ENCODE results near the gene RIIAD1. TPM values are rescaled to one million over a fixed set of nuclear protein-coding genes. Genes with fewer than 3 reads are reported as not detected.
"Not testable (repeated sequence)": the region's sequence is repeated elsewhere in the genome, so short reads cannot be mapped to it uniquely, and the experiment has no call there.

RIIAD1 gene
- total and polyA plus RNA-seq, 4 donors = 2.1 to 8.6 (median 6.6) TPM

DNA sequence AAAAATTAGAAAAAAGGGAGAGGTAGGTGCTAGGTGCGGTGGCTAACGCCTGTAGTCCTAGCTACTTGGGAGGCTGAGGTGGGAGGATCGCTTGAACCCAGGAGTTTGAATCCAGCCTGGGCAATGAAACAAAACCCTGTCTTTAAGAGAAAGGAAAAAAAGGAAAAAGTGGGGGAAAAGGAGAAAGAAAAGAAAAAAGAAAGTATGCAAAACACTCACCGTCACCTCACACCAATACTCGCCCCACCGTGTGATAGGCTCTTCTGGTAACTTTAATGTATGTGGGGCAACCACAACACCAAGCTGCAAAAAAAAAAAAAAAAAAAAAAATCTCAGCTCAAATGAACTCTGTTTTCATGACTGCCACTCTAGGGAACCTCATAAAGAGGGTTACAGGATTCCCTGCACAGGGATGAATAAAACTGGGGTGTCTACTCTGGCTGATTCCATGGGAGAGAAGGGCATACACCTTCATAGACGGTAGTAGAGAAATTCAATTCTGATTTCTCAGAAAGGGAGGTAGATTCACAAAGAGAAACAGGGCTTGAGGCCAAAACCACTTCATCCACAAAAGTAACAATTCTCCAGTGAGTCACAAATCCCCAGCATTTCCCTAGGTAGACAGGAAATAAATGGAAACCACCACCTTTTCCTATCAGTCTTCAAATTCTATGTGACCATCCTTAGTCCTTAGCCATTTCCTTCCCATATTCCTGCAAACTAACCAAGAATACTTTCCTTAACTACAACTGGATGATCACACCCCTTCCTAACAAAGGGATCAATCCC is 39.5 kb downstream of the RIIAD1 start:
- H3K27me3 ChIP-seq (ENCODE audit: control insufficient read depth, insufficient read depth, low read length) = no peaks in the 10 kb centered on the region
- no peak for DNase-seq (ENCODE audit: low read depth in 4 of 6, low spot score in 6 of 6)
- WGBS (ENCODE audit: insufficient coverage) = 92% methylated on average over 3 of the region's 7 CpGs
- H3K27ac ChIP-seq (ENCODE audit: low read depth, low read length) = no peak overlapping the region
- no peak overlapping the region for H3K4me3 ChIP-seq (ENCODE audit: low read depth, low read length)
- H3K4me1 ChIP-seq (ENCODE audit: control insufficient read depth, insufficient read depth, low read length) = peaks cover 5% of the 10 kb centered on the region
- peaks cover 22% of the 10 kb centered on the region for H3K36me3 ChIP-seq (ENCODE audit: control insufficient read depth, insufficient read depth, low read length)
- no peaks in the 10 kb centered on the region for H3K9me3 ChIP-seq (ENCODE audit: control insufficient read depth, insufficient read depth, low read length)

DNA sequence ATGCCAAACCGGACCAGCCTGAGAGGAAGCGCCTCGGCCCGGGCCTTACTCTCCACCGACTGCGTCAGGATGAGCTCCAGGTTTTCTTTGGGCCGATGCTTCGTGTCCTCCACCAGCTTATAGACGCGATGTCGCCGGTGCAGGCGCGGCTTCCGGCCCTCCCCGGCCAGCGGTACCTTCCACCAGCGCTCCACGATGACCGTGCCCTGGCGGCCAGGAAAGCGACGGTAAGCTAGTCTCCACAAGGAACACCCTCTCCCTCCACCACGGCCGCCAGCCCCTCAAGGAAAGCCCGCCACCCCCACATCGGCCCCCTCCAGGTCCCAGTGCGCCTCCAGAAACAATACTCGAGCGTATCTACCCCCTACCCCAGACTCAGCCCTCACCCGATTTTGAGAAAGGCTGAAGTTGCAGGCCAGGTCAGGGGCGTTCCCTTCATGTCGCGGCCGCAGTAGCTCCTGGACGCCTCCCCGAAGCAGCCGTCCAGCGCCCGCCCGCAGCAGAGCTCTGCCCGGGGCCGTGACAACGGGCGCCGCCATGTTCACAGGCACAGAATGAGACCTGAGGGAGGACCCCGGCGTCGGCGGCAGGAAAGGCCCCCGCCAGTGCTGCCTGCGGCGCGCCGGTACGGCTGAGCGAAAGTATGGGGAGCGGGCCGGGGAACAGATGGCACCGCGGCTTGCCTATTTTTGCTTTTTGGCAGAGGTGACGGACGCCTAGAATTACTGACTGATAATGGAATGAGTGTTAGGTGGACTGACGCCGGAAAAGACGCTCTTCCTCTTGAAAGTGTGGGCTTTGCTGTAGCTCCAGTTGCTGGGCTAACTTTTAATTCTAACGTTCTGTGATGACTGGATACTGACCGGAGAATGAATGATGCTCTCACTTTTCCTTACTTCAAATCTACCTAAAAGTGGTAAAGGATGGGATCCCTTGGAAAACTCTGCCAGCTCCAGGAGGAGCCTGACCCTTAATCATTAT is 41.9 kb downstream of the RIIAD1 start, which contains the start of gene MRPL9:
Gene MRPL9, minus strand, starts transcription at position 556 of the 981 bp plus-strand sequence. Its CDS starts 17 bp downstream, at position 539.
- Histone ChIP-seq H3K9me3 (ENCODE audit: control insufficient read depth, insufficient read depth, low read length) (no peaks in the 10 kb centered on the region), H3K4me1 (ENCODE audit: control insufficient read depth, insufficient read depth, low read length) (peaks cover 5% of the 10 kb centered on the region), H3K27me3 (ENCODE audit: control insufficient read depth, insufficient read depth, low read length) (no peaks in the 10 kb centered on the region), H3K27ac (ENCODE audit: low read depth, low read length) (peak within 1 kb of the TSS; percentile 90), H3K4me3 (ENCODE audit: low read depth, low read length) (peak within 1 kb of the TSS; percentile 86), H3K36me3 (ENCODE audit: control insufficient read depth, insufficient read depth, low read length) (peaks cover 17% of the 10 kb centered on the region)
- WGBS (ENCODE audit: insufficient coverage) = under 1% methylated on average over 65 of the region's 68 CpGs
- peak; percentile 63 to 95 (median 74) for DNase-seq (ENCODE audit: low read depth in 4 of 6, low spot score in 6 of 6)

GRCh38 chr1:151763990-151764389 is 42.7 kb downstream of the RIIAD1 start:
- WGBS (ENCODE audit: insufficient coverage) = 58% methylated on average over 8 of the region's 10 CpGs
- Histone ChIP-seq H3K4me1 (ENCODE audit: control insufficient read depth, insufficient read depth, low read length) (peaks cover 5% of the 10 kb centered on the region), H3K9me3 (ENCODE audit: control insufficient read depth, insufficient read depth, low read length) (no peaks in the 10 kb centered on the region), H3K36me3 (ENCODE audit: control insufficient read depth, insufficient read depth, low read length) (peaks cover 17% of the 10 kb centered on the region), H3K4me3 (ENCODE audit: low read depth, low read length) (peak overlapping the region; percentile 86), H3K27ac (ENCODE audit: low read depth, low read length) (peak overlapping the region; percentile 90), H3K27me3 (ENCODE audit: control insufficient read depth, insufficient read depth, low read length) (no peaks in the 10 kb centered on the region)
- no peak for DNase-seq (ENCODE audit: low read depth in 4 of 6, low spot score in 6 of 6)

DNA sequence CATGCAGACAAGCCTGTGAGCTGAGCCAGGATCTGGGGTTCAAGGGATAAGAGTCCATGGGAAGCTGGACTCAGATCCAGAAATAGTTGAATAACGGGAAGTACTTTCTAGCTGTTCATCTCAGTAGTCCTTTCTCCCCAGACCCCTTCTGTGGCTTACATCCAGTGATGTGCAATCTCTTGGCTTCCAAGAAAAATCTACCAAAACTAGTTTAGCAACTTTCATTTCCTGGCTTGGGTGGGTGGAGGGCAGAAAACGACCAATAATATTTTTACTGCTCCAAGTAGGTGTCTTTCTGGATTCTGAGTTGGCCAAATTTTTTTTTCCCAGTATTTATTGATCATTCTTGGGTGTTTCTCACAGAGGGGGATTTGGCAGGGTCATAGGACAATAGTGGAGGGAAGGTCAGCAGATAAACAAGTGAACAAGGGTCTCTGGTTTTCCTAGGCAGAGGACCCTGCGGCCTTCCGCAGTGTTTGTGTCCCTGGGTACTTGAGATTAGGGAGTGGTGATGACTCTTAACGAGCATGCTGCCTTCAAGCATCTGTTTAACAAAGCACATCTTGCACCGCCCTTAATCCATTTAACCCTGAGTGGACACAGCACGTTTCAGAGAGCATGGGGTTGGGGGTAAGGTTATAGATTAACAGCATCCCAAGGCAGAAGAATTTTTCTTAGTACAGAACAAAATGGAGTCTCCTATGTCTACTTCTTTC is 47.2 kb downstream of the RIIAD1 start:
- H3K4me1 ChIP-seq (ENCODE audit: control insufficient read depth, insufficient read depth, low read length); H3K4me3 ChIP-seq (ENCODE audit: low read depth, low read length); DNase-seq (ENCODE audit: low read depth in 4 of 6, low spot score in 6 of 6); H3K9me3 ChIP-seq (ENCODE audit: control insufficient read depth, insufficient read depth, low read length); H3K36me3 ChIP-seq (ENCODE audit: control insufficient read depth, insufficient read depth, low read length); H3K27ac ChIP-seq (ENCODE audit: low read depth, low read length); H3K27me3 ChIP-seq (ENCODE audit: control insufficient read depth, insufficient read depth, low read length): not testable (repeated sequence)
- WGBS (ENCODE audit: insufficient coverage) = no CpG with 5 or more reads among the region's 7 CpGs

- not testable (repeated sequence) for H3K4me3 ChIP-seq (ENCODE audit: low read depth, low read length); H3K9me3 ChIP-seq (ENCODE audit: control insufficient read depth, insufficient read depth, low read length); H3K27me3 ChIP-seq (ENCODE audit: control insufficient read depth, insufficient read depth, low read length); H3K27ac ChIP-seq (ENCODE audit: low read depth, low read length); H3K4me1 ChIP-seq (ENCODE audit: control insufficient read depth, insufficient read depth, low read length); DNase-seq (ENCODE audit: low read depth in 4 of 6, low spot score in 6 of 6); H3K36me3 ChIP-seq (ENCODE audit: control insufficient read depth, insufficient read depth, low read length)
- 94% methylated on average over 19 of the region's 34 CpGs for WGBS (ENCODE audit: insufficient coverage)
Measured at GRCh38 chr1:151769270-151769669, 47.9 kb downstream of the RIIAD1 start.

DNA sequence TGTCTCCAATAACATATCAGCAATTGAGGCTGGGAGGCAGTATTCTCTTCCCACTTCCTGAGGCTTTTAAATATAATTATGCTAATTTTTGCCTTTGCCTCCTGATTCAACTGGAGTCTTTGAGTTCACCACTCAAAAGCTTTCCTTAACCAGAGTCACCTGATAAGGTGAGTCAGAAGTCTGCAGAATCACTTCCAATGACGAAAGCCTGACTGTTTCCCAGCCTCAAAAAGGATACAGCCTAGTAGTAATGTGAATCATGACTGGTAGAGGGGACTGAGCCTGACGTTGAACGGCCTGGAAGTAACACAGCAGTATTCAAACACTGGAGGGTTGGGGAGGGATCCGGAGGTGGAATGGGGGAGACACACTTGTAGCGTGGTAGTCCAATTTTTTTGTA is 52.4 kb downstream of the RIIAD1 start:
- no peaks in the 10 kb centered on the region for H3K27me3 ChIP-seq (ENCODE audit: control insufficient read depth, insufficient read depth, low read length)
- H3K4me1 ChIP-seq (ENCODE audit: control insufficient read depth, insufficient read depth, low read length) = no peaks in the 10 kb centered on the region
- H3K4me3 ChIP-seq (ENCODE audit: low read depth, low read length) = no peak overlapping the region
- peaks cover 12% of the 10 kb centered on the region for H3K36me3 ChIP-seq (ENCODE audit: control insufficient read depth, insufficient read depth, low read length)
- H3K9me3 ChIP-seq (ENCODE audit: control insufficient read depth, insufficient read depth, low read length) = no peaks in the 10 kb centered on the region
- no peak overlapping the region for H3K27ac ChIP-seq (ENCODE audit: low read depth, low read length)
- DNase-seq (ENCODE audit: low read depth in 4 of 6, low spot score in 6 of 6) = no peak
- 89% methylated on average over 3 of the region's 5 CpGs for WGBS (ENCODE audit: insufficient coverage)

DNA sequence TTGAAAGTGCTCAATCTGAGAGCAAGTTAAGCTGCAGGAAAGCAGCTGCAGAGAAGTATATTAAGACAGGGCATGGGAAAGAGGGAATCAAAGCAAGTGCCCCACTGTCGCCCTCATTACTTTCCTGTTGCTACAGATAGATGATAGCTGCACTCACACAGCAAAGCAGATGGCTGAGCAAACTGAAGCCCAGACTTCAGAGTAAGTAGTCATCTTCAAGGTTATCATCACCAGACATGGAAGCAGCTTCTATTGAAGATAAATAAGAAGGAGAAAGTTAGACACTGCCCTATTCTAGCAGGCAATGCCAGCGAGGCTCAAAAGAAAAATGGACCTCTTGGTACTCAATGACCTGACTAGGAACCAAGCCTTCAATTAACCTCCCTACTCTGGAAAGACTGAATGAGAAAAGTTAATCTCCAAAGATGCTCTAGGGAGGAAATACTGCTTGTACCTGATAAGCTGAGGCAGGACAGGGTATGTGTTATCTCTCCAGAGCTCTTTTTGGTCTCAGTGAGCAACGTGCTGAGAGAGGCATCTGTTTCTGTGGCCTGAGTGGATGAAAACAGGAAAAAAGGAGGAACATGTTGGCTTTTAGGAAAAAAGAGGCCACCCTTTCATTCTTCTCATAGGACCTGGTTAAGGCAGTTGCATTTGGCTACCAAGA is 53.1 kb downstream of the RIIAD1 start:
- Histone ChIP-seq H3K36me3 (ENCODE audit: control insufficient read depth, insufficient read depth, low read length) (peaks cover 14% of the 10 kb centered on the region), H3K4me1 (ENCODE audit: control insufficient read depth, insufficient read depth, low read length) (no peaks in the 10 kb centered on the region), H3K4me3 (ENCODE audit: low read depth, low read length) (no peak overlapping the region), H3K27ac (ENCODE audit: low read depth, low read length) (no peak overlapping the region), H3K9me3 (ENCODE audit: control insufficient read depth, insufficient read depth, low read length) (no peaks in the 10 kb centered on the region), H3K27me3 (ENCODE audit: control insufficient read depth, insufficient read depth, low read length) (no peaks in the 10 kb centered on the region)
- 100% methylated on average over 1 of the region's 3 CpGs for WGBS (ENCODE audit: insufficient coverage)
- no peak for DNase-seq (ENCODE audit: low read depth in 4 of 6, low spot score in 6 of 6)

GRCh38 chr1:151775894-151776664 is 54.8 kb downstream of the RIIAD1 start:
- H3K36me3 ChIP-seq (ENCODE audit: control insufficient read depth, insufficient read depth, low read length) = peaks cover 17% of the 10 kb centered on the region
- H3K27me3 ChIP-seq (ENCODE audit: control insufficient read depth, insufficient read depth, low read length) = no peaks in the 10 kb centered on the region
- no peak overlapping the region for H3K4me3 ChIP-seq (ENCODE audit: low read depth, low read length)
- no peak for DNase-seq (ENCODE audit: low read depth in 4 of 6, low spot score in 6 of 6)
- H3K9me3 ChIP-seq (ENCODE audit: control insufficient read depth, insufficient read depth, low read length) = no peaks in the 10 kb centered on the region
- WGBS (ENCODE audit: insufficient coverage) = 91% methylated on average over 4 of the region's 7 CpGs
- H3K4me1 ChIP-seq (ENCODE audit: control insufficient read depth, insufficient read depth, low read length) = no peaks in the 10 kb centered on the region
- no peak overlapping the region for H3K27ac ChIP-seq (ENCODE audit: low read depth, low read length)

Data from spinal cord (tissue), 10 donors.